H1 (cell line): ENCODE measurements around the gene COG3.

Experiments
- CBX5 ChIP-seq: fragments of 300-800, 300-1000 bp; sonication (generic); IDR thresholded peaks from 2 replicates; pipeline ENCODE4 v1.7.1; 2016; ENCODE audit warnings: antibody characterized with exemption, low read length, low read depth
- CTCF ChIP-seq, 3 experiments: IDR thresholded peaks; 1 replicate in 2 of 3; 2 replicates in 1 of 3; pipeline versions ENCODE4 v1.5.1 to v1.6.1; 2011; ENCODE audit warnings: low read length in 3 of 3, mild to moderate bottlenecking in 3 of 3, inconsistent platforms in 2 of 3, low read depth in 1 of 3, moderate library complexity in 1 of 3; ENCODE audit not compliant: insufficient read depth in 1 of 3; ENCODE audit errors: control extremely low read depth in 1 of 3
- EP300 ChIP-seq, 2 experiments: IDR thresholded peaks; 1 replicate in 1 of 2; 2 replicates in 1 of 2; pipeline ENCODE4 v1.6.1; 2011 to 2012; ENCODE audit warnings: low read depth in 2 of 2, low read length in 2 of 2, mild to moderate bottlenecking in 2 of 2, borderline replicate concordance in 1 of 2, inconsistent platforms in 1 of 2, moderate library complexity in 1 of 2
- GABPA ChIP-seq: IDR thresholded peaks from 2 replicates; pipeline ENCODE4 v1.6.1; 2011; ENCODE audit warnings: mild to moderate bottlenecking, low read length, moderate library complexity, borderline replicate concordance; ENCODE audit not compliant: insufficient read depth
- GTF2F1 ChIP-seq: IDR thresholded peaks from 2 replicates; pipeline ENCODE4 v1.6.1; 2012; ENCODE audit warnings: low read depth, low read length, improper control_type of control experiment, borderline replicate concordance
- RAD21 ChIP-seq, 2 experiments: IDR thresholded peaks in 1 of 2; conservative IDR thresholded peaks in 1 of 2; 2 replicates each; pipeline ENCODE4 v1.6.1; 2011; ENCODE audit warnings: low read depth in 2 of 2, low read length in 2 of 2, improper control_type of control experiment in 1 of 2, inconsistent platforms in 1 of 2, mild to moderate bottlenecking in 1 of 2, moderate library complexity in 1 of 2
- SAP30 ChIP-seq: fragments of 300-600 bp; sonication (generic); IDR thresholded peaks from 2 replicates; pipeline ENCODE4 v1.7.1; 2012; ENCODE audit warnings: low read length, moderate library complexity, mild to moderate bottlenecking, inconsistent platforms; ENCODE audit not compliant: insufficient read depth, insufficient replicate concordance
- SP2 ChIP-seq: IDR thresholded peaks from 2 replicates; pipeline ENCODE4 v1.6.1; 2012; ENCODE audit warnings: mild to moderate bottlenecking, low read length, inconsistent platforms
- TAF1 ChIP-seq: IDR thresholded peaks from 2 replicates; pipeline ENCODE4 v1.6.1; 2011; ENCODE audit warnings: mild to moderate bottlenecking, low read depth, low read length

DNA sequence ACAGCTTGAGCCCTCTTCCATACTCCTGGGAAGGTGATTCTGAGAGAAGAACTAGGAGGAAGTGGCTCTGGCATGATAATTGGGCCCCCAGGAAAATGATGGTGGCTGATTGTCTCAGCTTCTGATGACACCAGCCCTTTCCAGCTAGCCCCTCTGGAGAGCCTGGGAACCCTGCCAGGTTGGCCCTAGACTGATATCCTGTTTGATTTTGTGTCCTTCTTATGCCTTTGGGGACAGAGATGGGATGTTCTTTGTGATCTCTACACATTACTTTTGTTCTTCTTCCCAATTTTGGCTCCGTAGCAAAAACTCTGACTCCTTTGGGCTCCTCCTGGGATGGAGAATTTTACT lies 111.1 kb downstream of the COG3 start:
- no peak for TF ChIP-seq EP300 (IDR thresholded peaks at IDR 0.05; ENCODE audit: borderline replicate concordance in 1 of 2, low read depth in 2 of 2, low read length in 2 of 2)
- TF ChIP-seq GABPA, result no peak
- no peak for TF ChIP-seq SP2
- TF ChIP-seq CBX5, result no peak
- TF ChIP-seq CTCF (IDR thresholded peaks at IDR 0.05; ENCODE audit: control extremely low read depth in 1 of 3, insufficient read depth in 1 of 3, low read depth in 1 of 3, low read length in 3 of 3), result no peak
- TF ChIP-seq RAD21 (IDR thresholded peaks at IDR 0.05 in 1 of 2, conservative IDR thresholded peaks at IDR 0.05 in 1 of 2; ENCODE audit: low read depth in 2 of 2, low read length in 2 of 2), result no peak
- no peak for TF ChIP-seq GTF2F1
- no peak for TF ChIP-seq SAP30
- TF ChIP-seq TAF1, result no peak
